ENCODE results near the gene TMEM178A. TPM values are rescaled to one million over a fixed set of nuclear protein-coding genes. Genes with fewer than 3 reads are reported as not detected.
"Not testable (repeated sequence)": the region's sequence is repeated elsewhere in the genome, so short reads cannot be mapped to it uniquely, and the experiment has no call there.

The TMEM178A gene
- total RNA-seq, 4 donors from 2014 or later = 0.70 to 9.9 (median 3.9) TPM

DNA sequence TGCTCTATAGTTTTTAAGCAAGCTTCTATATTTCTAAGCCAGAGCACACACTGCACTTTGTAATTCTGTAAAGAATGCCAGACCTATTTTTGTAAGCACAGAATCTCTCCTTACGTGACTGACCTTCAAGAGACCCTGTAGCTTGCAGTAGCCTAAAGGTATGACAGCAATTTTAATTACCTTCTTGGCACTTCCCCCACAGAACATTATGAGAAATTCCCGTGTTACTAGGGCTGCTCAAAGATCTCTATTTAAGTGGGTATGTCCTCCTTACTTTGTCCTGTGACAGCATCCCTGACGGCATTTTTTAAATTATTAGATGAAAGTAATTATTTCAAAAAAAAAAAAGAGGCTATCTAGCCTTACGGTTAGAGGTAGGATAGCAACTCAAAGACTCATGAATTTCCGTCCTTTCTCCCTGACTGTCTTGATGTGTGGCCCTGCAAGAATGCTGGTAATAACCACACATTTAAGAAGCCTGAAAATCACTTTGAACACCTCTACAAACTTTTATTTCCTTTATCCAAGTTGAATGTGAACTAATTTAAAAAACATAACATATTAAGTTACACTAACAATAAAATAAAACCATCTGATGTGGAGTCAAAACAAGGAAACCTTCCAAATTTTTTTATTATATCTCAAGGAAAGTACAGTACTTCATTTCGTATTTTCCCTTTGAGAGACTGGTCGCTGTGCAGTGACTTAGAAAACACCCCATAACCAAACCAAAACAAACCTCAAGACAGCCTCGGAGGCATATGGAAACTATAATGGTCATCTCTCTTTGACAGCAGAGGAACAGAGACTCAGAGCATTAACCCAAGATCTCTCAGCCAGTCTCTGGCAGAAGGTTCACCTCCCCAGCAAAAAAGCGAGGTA is 58.5 kb downstream of the TMEM178A start:
- Histone ChIP-seq H3K4me3 (no peak overlapping the region), H3K9me3 (no peaks in the 10 kb centered on the region), H3K36me3 (no peaks in the 10 kb centered on the region), H3K4me1 (no peaks in the 10 kb centered on the region), H3K27ac (no peak overlapping the region), H3K27me3 (no peaks in the 10 kb centered on the region)
- no peak for DNase-seq
- TF ChIP-seq CTCF (IDR thresholded peaks at IDR 0.05) (no peak), POLR2A (IDR thresholded peaks at IDR 0.05) (no peak)

GRCh38 chr2:39724828-39725144 is 59.1 kb downstream of the TMEM178A start:
- Histone ChIP-seq H3K4me1 (no peaks in the 10 kb centered on the region), H3K36me3 (no peaks in the 10 kb centered on the region), H3K4me3 (no peak overlapping the region), H3K27me3 (no peaks in the 10 kb centered on the region), H3K9me3 (no peaks in the 10 kb centered on the region), H3K27ac (no peak overlapping the region)
- DNase-seq = no peak
- no peak for TF ChIP-seq CTCF (IDR thresholded peaks at IDR 0.05)

DNA sequence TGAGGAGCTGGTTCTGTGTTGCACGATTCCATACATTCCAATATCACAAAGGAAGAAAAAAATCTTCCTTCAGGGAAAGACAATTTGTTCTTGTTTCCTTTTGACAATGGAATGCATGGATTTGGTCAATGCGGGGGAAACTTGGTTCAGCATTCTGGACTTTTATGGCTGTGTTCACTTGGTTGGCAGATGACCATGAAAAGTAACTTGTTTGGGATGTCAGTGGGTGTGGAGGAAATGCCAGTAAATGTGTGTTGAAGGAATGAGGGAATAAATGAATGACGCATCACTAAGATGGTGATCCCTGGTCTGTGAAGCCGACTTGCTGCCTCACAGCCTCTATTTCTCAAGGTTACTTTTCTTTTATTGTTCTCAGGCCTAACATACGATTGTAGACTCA is 59.7 kb downstream of the TMEM178A start:
- Histone ChIP-seq H3K27me3 (no peaks in the 10 kb centered on the region), H3K4me3 (no peak overlapping the region), H3K9me3 (no peaks in the 10 kb centered on the region), H3K36me3 (no peaks in the 10 kb centered on the region), H3K27ac (no peak overlapping the region), H3K4me1 (no peaks in the 10 kb centered on the region)
- DNase-seq = no peak
- no peak for TF ChIP-seq CTCF (IDR thresholded peaks at IDR 0.05)
- no peak for TF ChIP-seq POLR2A (IDR thresholded peaks at IDR 0.05)

GRCh38 chr2:39728085-39728484 is 62.4 kb downstream of the TMEM178A start:
- not testable (repeated sequence) for H3K4me3 ChIP-seq, H3K9me3 ChIP-seq, H3K36me3 ChIP-seq, H3K27me3 ChIP-seq, H3K27ac ChIP-seq, DNase-seq, H3K4me1 ChIP-seq

GRCh38 chr2:39728941-39729351 is 63.2 kb downstream of the TMEM178A start:
- Histone ChIP-seq H3K36me3 (peaks cover 0 to 6% (median 0%) of the 10 kb centered on the region in 3 donors), H3K27ac (no peak overlapping the region), H3K27me3 (no peaks in the 10 kb centered on the region), H3K4me1 (no peaks in the 10 kb centered on the region), H3K9me3 (no peaks in the 10 kb centered on the region), H3K4me3 (no peak overlapping the region)
- TF ChIP-seq POLR2A (IDR thresholded peaks at IDR 0.05) = no peak
- peak in 5 of 6 experiments; percentile 18 to 63 (median 52) for TF ChIP-seq CTCF (IDR thresholded peaks at IDR 0.05)
- DNase-seq = peak in 1 of 3 donors; percentile 69

GRCh38 chr2:39730276-39730675 is 64.6 kb downstream of the TMEM178A start:
- DNase-seq = no peak
- Histone ChIP-seq H3K4me3 (no peak overlapping the region), H3K9me3 (no peaks in the 10 kb centered on the region), H3K27ac (no peak overlapping the region), H3K4me1 (no peaks in the 10 kb centered on the region), H3K36me3 (peaks cover 0 to 10% (median 0%) of the 10 kb centered on the region in 3 donors), H3K27me3 (no peaks in the 10 kb centered on the region)
- TF ChIP-seq POLR2A (IDR thresholded peaks at IDR 0.05) (no peak), CTCF (IDR thresholded peaks at IDR 0.05) (no peak)
